Neural cell (in vitro differentiated cells): ENCODE data around the gene RSAD1. TPM values are rescaled to one million over a fixed set of nuclear protein-coding genes. Genes with fewer than 3 reads are reported as not detected.

ENCODE experiments used
- H2AFZ ChIP-seq: fragments of 200-600, 300-800 bp; sonication (generic), shearing (Covaris generic); 2 replicates; pipeline ENCODE4 v1.6.0; 2014; ENCODE audit warnings: low read depth, mild to moderate bottlenecking, antibody characterized with exemption, low read length, moderate library complexity
- H3F3A ChIP-seq: fragments of 200-600 bp; shearing (Covaris generic); 2 replicates; pipeline ENCODE4 v1.6.1; 2016; ENCODE audit warnings: mild to moderate bottlenecking, moderate library complexity, mixed read lengths, antibody characterized with exemption, low read length; ENCODE audit not compliant: insufficient read depth, poor library complexity, severe bottlenecking
- H3K27ac ChIP-seq: fragments of 200-600, 300-800 bp; sonication (generic), shearing (Covaris generic); 2 replicates; pipeline ENCODE4 v1.5.1; 2014; ENCODE audit warnings: mild to moderate bottlenecking, low read length, moderate library complexity
- H3K27me3 ChIP-seq: fragments of 300-800, 200-600 bp; sonication (generic), shearing (Covaris generic); 2 replicates; pipeline ENCODE4 v1.6.0; 2014; ENCODE audit warnings: mild to moderate bottlenecking, low read depth, low read length, moderate library complexity; ENCODE audit not compliant: insufficient read depth
- H3K36me3 ChIP-seq: fragments of 300-800, 200-600 bp; sonication (generic), shearing (Covaris generic); 2 replicates; pipeline ENCODE4 v1.5.1; 2014; ENCODE audit warnings: mild to moderate bottlenecking, antibody characterized with exemption, low read length, moderate library complexity; ENCODE audit not compliant: insufficient read depth
- H3K4me2 ChIP-seq: fragments of 300-800, 200-600 bp; sonication (generic), shearing (Covaris generic); 2 replicates; pipeline ENCODE4 v1.6.0; 2014; ENCODE audit warnings: mild to moderate bottlenecking, low read length
- H3K4me3 ChIP-seq: fragments of 300-800, 200-600 bp; sonication (generic), shearing (Covaris generic); 2 replicates; pipeline ENCODE4 v1.5.1; 2014; ENCODE audit warnings: mild to moderate bottlenecking, low read length, moderate library complexity
- H3K79me2 ChIP-seq: fragments of 200-600 bp; shearing (Covaris generic); replicated peaks from 2 replicates; pipeline ENCODE4 v1.6.0; 2014; ENCODE audit warnings: mild to moderate bottlenecking, low read length, moderate library complexity; ENCODE audit not compliant: insufficient read depth
- H3K9ac ChIP-seq: fragments of 300-800, 200-600 bp; sonication (generic), shearing (Covaris generic); 2 replicates; pipeline ENCODE4 v1.6.1; 2016; ENCODE audit warnings: mild to moderate bottlenecking, low read length, mixed read lengths
- H3K9me2 ChIP-seq: fragments of 200-600 bp; shearing (Covaris generic); 2 replicates; pipeline ENCODE4 v1.6.1; 2016; ENCODE audit warnings: mild to moderate bottlenecking, low read length, mixed read lengths; ENCODE audit not compliant: insufficient read depth
- H3K9me3 ChIP-seq: fragments of 200-600, 300-800 bp; sonication (generic), shearing (Covaris generic); 2 replicates; pipeline ENCODE4 v1.6.1; 2016; ENCODE audit warnings: mild to moderate bottlenecking, mixed run types, low read length, moderate library complexity, mixed read lengths
- H4K20me1 ChIP-seq: fragments of 200-600 bp; shearing (Covaris generic); 2 replicates; pipeline ENCODE4 v1.6.1; 2016; ENCODE audit warnings: mild to moderate bottlenecking, mixed run types; ENCODE audit not compliant: insufficient read depth
- EP300 ChIP-seq: fragments of 450-650 bp; conservative IDR thresholded peaks from 2 replicates; pipeline ENCODE4 v1.6.1; 2014; ENCODE audit warnings: antibody characterized with exemption, mild to moderate bottlenecking, moderate library complexity; ENCODE audit not compliant: poor library complexity, severe bottlenecking
- EZH2 ChIP-seq: fragments of 200-600, 300-800 bp; shearing (Covaris generic), sonication (generic); IDR thresholded peaks from 2 replicates; pipeline ENCODE4 v1.6.1; 2014; ENCODE audit warnings: antibody characterized with exemption, low read length, borderline replicate concordance, mild to moderate bottlenecking; ENCODE audit not compliant: insufficient read depth, poor library complexity, severe bottlenecking
- MXI1 ChIP-seq: fragments of 450-650 bp; conservative IDR thresholded peaks from 2 replicates; pipeline ENCODE4 v1.6.1; 2014; ENCODE audit warnings: antibody characterized with exemption, mild to moderate bottlenecking; ENCODE audit not compliant: poor library complexity, severe bottlenecking
- POLR2AphosphoS5 ChIP-seq: IDR thresholded peaks from 2 replicates; pipeline ENCODE4 v1.6.1; 2012
- RAD21 ChIP-seq: fragments of 450-650 bp; conservative IDR thresholded peaks from 2 replicates; pipeline ENCODE4 v1.6.1; 2014; ENCODE audit warnings: antibody characterized with exemption, mild to moderate bottlenecking, moderate library complexity
- SMC3 ChIP-seq: fragments of 450-650 bp; conservative IDR thresholded peaks from 2 replicates; pipeline ENCODE4 v1.6.1; 2014; ENCODE audit warnings: antibody characterized with exemption, mild to moderate bottlenecking, moderate library complexity; ENCODE audit not compliant: poor library complexity
- TAF1 ChIP-seq: IDR thresholded peaks from 2 replicates; pipeline ENCODE4 v1.6.1; 2012; ENCODE audit warnings: low read depth
- polyA plus RNA-seq: library from polyadenylated mRNA; depleted of rRNA; stranded (reverse); fragments of >200 nt; gene quantifications from 2 replicates; pipeline ENCODE4 v1.2.3, GENCODE V29; 2014
- TF ChIP-seq, protein P1 (sequence below): fragments of 450-650 bp; IDR thresholded peaks from 2 replicates; pipeline ENCODE4 v1.5.1; 2014; ENCODE audit warnings: antibody characterized with exemption, mild to moderate bottlenecking, moderate library complexity; ENCODE audit not compliant: poor library complexity, severe bottlenecking
- TF ChIP-seq, protein P2 (sequence below): IDR thresholded peaks from 2 replicates; pipeline ENCODE4 v1.6.1; 2012; ENCODE audit warnings: borderline replicate concordance

RSAD1 gene
- polyA plus RNA-seq, 1 donor from 2014 or later = 61.9 TPM

DNA sequence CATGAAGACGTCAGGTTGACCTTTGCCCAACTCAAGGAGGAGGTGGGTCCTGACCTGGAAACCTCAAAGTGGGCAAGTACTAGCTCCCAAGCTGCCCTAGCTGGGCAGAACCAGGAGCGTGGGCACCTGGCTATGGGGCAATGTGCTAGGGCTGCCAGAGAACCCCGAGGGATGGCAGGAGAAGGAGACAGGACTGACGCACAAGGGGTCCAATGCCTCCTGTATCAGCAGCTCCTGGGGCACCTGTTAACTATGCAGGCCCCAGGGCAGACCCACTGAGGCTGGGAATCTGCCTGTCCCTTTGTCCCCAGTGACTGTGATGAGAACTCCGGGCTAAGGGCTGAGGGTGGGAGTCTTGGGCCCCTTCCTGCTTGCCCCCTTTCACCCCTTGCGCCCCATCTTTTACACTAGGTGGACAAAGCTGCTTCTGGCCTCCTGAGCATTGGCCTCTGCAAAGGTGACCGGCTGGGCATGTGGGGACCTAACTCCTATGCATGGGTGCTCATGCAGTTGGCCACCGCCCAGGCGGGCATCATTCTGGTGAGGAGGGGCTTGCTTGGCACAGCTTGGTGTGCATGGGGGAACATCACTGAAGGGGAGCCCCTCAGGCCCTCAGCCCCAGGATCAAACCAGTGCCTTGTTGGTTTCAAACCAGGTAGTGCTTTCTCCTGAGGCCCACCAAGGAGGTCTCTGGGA lies 17.7 kb upstream of the RSAD1 start:
- no peak overlapping the region for H3K27ac ChIP-seq
- no peak overlapping the region for H3K4me3 ChIP-seq
- H3K9me2 ChIP-seq = no peaks in the 10 kb centered on the region
- H3K9ac ChIP-seq = no peak overlapping the region
- H3F3A ChIP-seq = no peaks in the 10 kb centered on the region
- no peaks in the 10 kb centered on the region for H3K9me3 ChIP-seq
- no peaks in the 10 kb centered on the region for H3K36me3 ChIP-seq
- no peak overlapping the region for H2AFZ ChIP-seq
- no peaks in the 10 kb centered on the region for H4K20me1 ChIP-seq
- H3K79me2 ChIP-seq = no peaks in the 10 kb centered on the region
- TF ChIP-seq POLR2AphosphoS5 = no peak
- TF ChIP-seq, protein P1, sequence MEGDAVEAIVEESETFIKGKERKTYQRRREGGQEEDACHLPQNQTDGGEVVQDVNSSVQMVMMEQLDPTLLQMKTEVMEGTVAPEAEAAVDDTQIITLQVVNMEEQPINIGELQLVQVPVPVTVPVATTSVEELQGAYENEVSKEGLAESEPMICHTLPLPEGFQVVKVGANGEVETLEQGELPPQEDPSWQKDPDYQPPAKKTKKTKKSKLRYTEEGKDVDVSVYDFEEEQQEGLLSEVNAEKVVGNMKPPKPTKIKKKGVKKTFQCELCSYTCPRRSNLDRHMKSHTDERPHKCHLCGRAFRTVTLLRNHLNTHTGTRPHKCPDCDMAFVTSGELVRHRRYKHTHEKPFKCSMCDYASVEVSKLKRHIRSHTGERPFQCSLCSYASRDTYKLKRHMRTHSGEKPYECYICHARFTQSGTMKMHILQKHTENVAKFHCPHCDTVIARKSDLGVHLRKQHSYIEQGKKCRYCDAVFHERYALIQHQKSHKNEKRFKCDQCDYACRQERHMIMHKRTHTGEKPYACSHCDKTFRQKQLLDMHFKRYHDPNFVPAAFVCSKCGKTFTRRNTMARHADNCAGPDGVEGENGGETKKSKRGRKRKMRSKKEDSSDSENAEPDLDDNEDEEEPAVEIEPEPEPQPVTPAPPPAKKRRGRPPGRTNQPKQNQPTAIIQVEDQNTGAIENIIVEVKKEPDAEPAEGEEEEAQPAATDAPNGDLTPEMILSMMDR = no peak
- H3K4me2 ChIP-seq = no peak overlapping the region
- H3K27me3 ChIP-seq = no peaks in the 10 kb centered on the region

DNA sequence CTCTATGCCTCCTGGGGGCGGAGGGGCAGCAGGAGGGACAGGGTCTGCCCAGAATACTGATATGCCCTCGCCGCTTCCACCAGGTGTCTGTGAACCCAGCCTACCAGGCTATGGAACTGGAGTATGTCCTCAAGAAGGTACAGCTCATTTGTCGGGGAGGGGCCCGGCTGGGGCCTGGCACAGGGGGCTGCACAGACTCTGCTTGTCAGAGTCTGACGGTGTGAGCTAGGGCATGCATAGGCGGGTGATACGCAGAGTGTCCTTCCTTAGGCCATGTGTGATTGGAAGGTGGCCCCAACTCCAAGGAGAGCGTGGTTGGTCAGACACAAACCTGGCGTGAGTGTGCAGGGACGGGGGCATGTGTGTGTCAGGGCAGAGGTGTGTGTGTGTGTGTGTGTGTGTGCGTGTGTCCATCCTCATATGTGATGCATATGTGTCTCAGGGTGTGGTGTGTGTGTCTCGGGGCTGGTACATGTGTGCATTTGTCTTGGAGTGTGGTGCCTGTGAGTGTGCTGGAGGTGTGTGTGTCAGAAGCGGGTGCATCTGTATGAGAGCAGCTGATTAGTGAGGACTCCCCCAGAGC lies 17.0 kb upstream of the RSAD1 start:
- Histone ChIP-seq H3K36me3 (no peaks in the 10 kb centered on the region), H3K27me3 (no peaks in the 10 kb centered on the region), H3K9ac (no peak overlapping the region), H3K9me3 (no peaks in the 10 kb centered on the region), H3K9me2 (no peaks in the 10 kb centered on the region), H3K27ac (no peak overlapping the region), H3K4me3 (no peak overlapping the region), H4K20me1 (no peaks in the 10 kb centered on the region), H3K4me2 (no peak overlapping the region), H3K79me2 (no peaks in the 10 kb centered on the region), H2AFZ (no peak overlapping the region), H3F3A (no peaks in the 10 kb centered on the region)
- TF ChIP-seq EZH2 = no peak
- no peak for TF ChIP-seq TAF1
- TF ChIP-seq, protein P2, sequence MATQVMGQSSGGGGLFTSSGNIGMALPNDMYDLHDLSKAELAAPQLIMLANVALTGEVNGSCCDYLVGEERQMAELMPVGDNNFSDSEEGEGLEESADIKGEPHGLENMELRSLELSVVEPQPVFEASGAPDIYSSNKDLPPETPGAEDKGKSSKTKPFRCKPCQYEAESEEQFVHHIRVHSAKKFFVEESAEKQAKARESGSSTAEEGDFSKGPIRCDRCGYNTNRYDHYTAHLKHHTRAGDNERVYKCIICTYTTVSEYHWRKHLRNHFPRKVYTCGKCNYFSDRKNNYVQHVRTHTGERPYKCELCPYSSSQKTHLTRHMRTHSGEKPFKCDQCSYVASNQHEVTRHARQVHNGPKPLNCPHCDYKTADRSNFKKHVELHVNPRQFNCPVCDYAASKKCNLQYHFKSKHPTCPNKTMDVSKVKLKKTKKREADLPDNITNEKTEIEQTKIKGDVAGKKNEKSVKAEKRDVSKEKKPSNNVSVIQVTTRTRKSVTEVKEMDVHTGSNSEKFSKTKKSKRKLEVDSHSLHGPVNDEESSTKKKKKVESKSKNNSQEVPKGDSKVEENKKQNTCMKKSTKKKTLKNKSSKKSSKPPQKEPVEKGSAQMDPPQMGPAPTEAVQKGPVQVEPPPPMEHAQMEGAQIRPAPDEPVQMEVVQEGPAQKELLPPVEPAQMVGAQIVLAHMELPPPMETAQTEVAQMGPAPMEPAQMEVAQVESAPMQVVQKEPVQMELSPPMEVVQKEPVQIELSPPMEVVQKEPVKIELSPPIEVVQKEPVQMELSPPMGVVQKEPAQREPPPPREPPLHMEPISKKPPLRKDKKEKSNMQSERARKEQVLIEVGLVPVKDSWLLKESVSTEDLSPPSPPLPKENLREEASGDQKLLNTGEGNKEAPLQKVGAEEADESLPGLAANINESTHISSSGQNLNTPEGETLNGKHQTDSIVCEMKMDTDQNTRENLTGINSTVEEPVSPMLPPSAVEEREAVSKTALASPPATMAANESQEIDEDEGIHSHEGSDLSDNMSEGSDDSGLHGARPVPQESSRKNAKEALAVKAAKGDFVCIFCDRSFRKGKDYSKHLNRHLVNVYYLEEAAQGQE = no peak
- no peak for TF ChIP-seq EP300
- TF ChIP-seq MXI1 = no peak
- TF ChIP-seq, protein P1 = no peak
- TF ChIP-seq POLR2AphosphoS5 = no peak
- no peak for TF ChIP-seq SMC3
- no peak for TF ChIP-seq RAD21
